SK-N-SH (cell line): Measurements from ENCODE around the gene USP22. TPM values are rescaled to one million over a fixed set of nuclear protein-coding genes. Genes with fewer than 3 reads are reported as not detected.

Experiments
- CTCF ChIA-PET: fragments of 300-600, 350-600 bp; formaldehyde crosslinking; extraction: SDS; loops from one replicate; lab custom pipeline; 2021; lab: Yijun Ruan, JAX
- POLR2A ChIA-PET: fragments of 350-600 bp; sonication (Branson Sonifier 250); formaldehyde crosslinking; extraction: SDS; loops from one replicate; lab custom pipeline; 2020; ENCODE audit warnings: antibody characterized with exemption, inconsistent platforms; lab: Yijun Ruan, JAX
- DNase-seq: peaks from one replicate; pipeline ENCODE4 v3.0.0; 2012
- H2AFZ ChIP-seq: fragments of 200-600 bp; sonication (generic); 2 replicates; pipeline ENCODE4 v1.8.1; 2016; ENCODE audit warnings: antibody characterized with exemption, mild to moderate bottlenecking, low read depth
- H3F3A ChIP-seq: fragments of 200-600 bp; sonication (generic); replicated peaks from 2 replicates; pipeline ENCODE3; 2016; ENCODE audit warnings: antibody characterized with exemption, mild to moderate bottlenecking; ENCODE audit not compliant: insufficient read depth
- H3K27ac ChIP-seq, 2 experiments: fragments of 200-500 bp in 1 of 2; fragments of 200-600 bp in 1 of 2; sonication (Bioruptor generic) in 1 of 2; sonication (generic), shearing (Covaris generic) in 1 of 2; 2 replicates each; pipeline versions ENCODE4 v1.5.1 to v1.6.1; 2014 to 2016; ENCODE audit warnings: low read depth in 2 of 2, inconsistent platforms in 1 of 2, low read length in 1 of 2, mild to moderate bottlenecking in 1 of 2, mixed read lengths in 1 of 2
- H3K27me3 ChIP-seq: fragments of 200-600 bp; sonication (generic), shearing (Covaris generic); 2 replicates; pipeline ENCODE4 v1.6.1; 2016; ENCODE audit warnings: mixed run types; ENCODE audit not compliant: insufficient read depth
- H3K36me3 ChIP-seq, 2 experiments: fragments of 200-500 bp in 1 of 2; fragments of 200-600 bp in 1 of 2; sonication (Bioruptor generic) in 1 of 2; sonication (generic) in 1 of 2; replicated peaks in 1 of 2; 2 replicates each; pipeline versions ENCODE3 to v1.5.1; 2014 to 2016; ENCODE audit warnings: low read length in 1 of 2, mild to moderate bottlenecking in 1 of 2; ENCODE audit not compliant: insufficient read depth in 2 of 2, control insufficient read depth in 1 of 2
- H3K4me1 ChIP-seq, 2 experiments: fragments of 200-500 bp in 1 of 2; fragments of 200-600 bp in 1 of 2; sonication (Bioruptor generic) in 1 of 2; sonication (generic), shearing (Covaris generic) in 1 of 2; 2 replicates each; pipeline versions ENCODE4 v1.5.1 to v1.6.1; 2014 to 2016; ENCODE audit warnings: low read depth in 1 of 2, low read length in 1 of 2, mixed run types in 1 of 2; ENCODE audit not compliant: insufficient read depth in 2 of 2, control insufficient read depth in 1 of 2
- H3K4me2 ChIP-seq: fragments of 200-600 bp; sonication (generic), shearing (Covaris generic); 2 replicates; pipeline ENCODE4 v1.6.1; 2017; ENCODE audit warnings: mixed run types
- H3K4me3 ChIP-seq, 2 experiments: fragments of 200-500 bp in 1 of 2; fragments of 200-600 bp in 1 of 2; sonication (Bioruptor generic) in 1 of 2; sonication (generic), shearing (Covaris generic) in 1 of 2; 2 replicates each; pipeline versions ENCODE4 v1.5.1 to v1.8.1; 2014 to 2016; ENCODE audit warnings: low read depth in 2 of 2, inconsistent platforms in 1 of 2, low read length in 1 of 2, mild to moderate bottlenecking in 1 of 2, mixed read lengths in 1 of 2, moderate library complexity in 1 of 2
- H3K79me2 ChIP-seq: fragments of 200-600 bp; sonication (generic); 2 replicates; pipeline ENCODE4 v1.8.1; 2017; ENCODE audit warnings: mild to moderate bottlenecking; ENCODE audit not compliant: insufficient read depth
- H3K9ac ChIP-seq: fragments of 200-600 bp; sonication (generic); 2 replicates; pipeline ENCODE4 v1.6.1; 2017; ENCODE audit warnings: mixed run types
- H3K9me2 ChIP-seq: fragments of 200-600 bp; sonication (generic); 2 replicates; pipeline ENCODE4 v1.6.1; 2017; ENCODE audit warnings: mixed run types
- H3K9me3 ChIP-seq: fragments of 200-600 bp; sonication (generic); 2 replicates; pipeline ENCODE4 v1.6.1; 2017; ENCODE audit warnings: mixed run types, mild to moderate bottlenecking, moderate library complexity
- H4K20me1 ChIP-seq: fragments of 200-600 bp; sonication (generic); 2 replicates; pipeline ENCODE4 v1.6.1; 2017; ENCODE audit warnings: mild to moderate bottlenecking, mixed run types; ENCODE audit not compliant: insufficient read depth
- FOSL2 ChIP-seq: IDR thresholded peaks from 2 replicates; pipeline ENCODE4 v1.4.0; 2012; ENCODE audit warnings: low read depth, mild to moderate bottlenecking, moderate library complexity, borderline replicate concordance
- GATA2 ChIP-seq: sonication (generic); formaldehyde crosslinking; IDR thresholded peaks from 2 replicates; pipeline ENCODE4 v1.5.0; 2020; ENCODE audit warnings: mild to moderate bottlenecking, missing genetic modification reagents
- MXI1 ChIP-seq: IDR thresholded peaks from 2 replicates; pipeline ENCODE4 v1.6.1; 2012; ENCODE audit warnings: mild to moderate bottlenecking, low read depth, low read length, improper control_type of control experiment
- NFIC ChIP-seq: IDR thresholded peaks from 2 replicates; pipeline ENCODE4 v1.4.0; 2012; ENCODE audit warnings: borderline replicate concordance
- RAD21 ChIP-seq: IDR thresholded peaks from 2 replicates; pipeline ENCODE4 v1.6.1; 2012; ENCODE audit warnings: mild to moderate bottlenecking, low read length
- SMC3 ChIP-seq: IDR thresholded peaks from 2 replicates; pipeline ENCODE4 v1.6.1; 2012; ENCODE audit warnings: low read depth, low read length, improper control_type of control experiment
- WGBS: methylation state at CpG from one replicate; pipeline ENCODE4 v1.1.6; 2017; ENCODE audit warnings: low lambda C conversion rate; 5-methylcytosine and 5-hydroxymethylcytosine counted together
- polyA plus RNA-seq, 3 experiments: library from polyadenylated mRNA; depleted of rRNA; stranded (reverse); fragments of >200 nt; gene quantifications; 2 replicates each; pipeline ENCODE4 v1.2.3, GENCODE V29; 2012
- TF ChIP-seq, protein P1 (sequence below): IDR thresholded peaks from 2 replicates; pipeline ENCODE4 v1.6.1; 2012; ENCODE audit warnings: mild to moderate bottlenecking, low read depth, low read length, moderate library complexity
- TF ChIP-seq, protein P2 (sequence below): fragments of 200-600 bp; sonication (generic); IDR thresholded peaks from 2 replicates; pipeline ENCODE4 v1.6.1; 2017; ENCODE audit warnings: antibody characterized with exemption, mild to moderate bottlenecking, moderate library complexity

Gene USP22
- polyA plus RNA-seq, 1 of the 3 experiments (the other 2 are of a cell fraction), result 142 TPM

DNA sequence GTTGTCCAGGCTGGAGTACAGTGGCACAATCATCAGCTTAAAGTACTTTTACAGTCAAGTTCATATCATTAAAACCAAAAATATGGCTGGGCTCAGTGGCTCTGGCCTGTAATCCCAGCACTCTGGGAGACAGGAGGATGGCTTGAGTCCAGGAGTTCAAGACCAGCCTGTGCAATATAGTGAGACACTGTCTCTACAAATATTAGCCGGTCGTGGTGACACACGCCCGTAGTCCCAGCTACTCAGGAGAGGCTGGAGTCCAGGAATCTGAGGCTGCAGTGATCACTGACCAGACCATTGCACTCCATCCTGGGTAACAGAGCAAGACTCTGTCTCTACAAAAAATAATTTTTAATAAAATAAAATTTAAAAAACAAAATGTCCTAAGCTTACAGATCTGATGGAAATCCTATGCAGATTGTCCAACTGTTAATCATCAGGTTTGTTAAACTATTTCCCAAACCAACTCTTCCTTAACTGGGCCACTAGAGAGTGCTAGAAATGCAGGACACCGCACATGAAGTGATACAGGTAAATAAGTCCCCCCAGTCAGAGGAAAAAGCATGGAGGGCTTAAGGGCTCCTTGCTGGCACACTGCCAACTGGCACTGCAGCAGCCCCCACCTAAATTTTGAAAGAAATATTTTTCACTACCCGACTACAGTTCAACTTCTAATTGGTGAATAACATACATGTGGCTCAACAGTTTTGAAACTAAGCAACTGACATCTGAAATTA, 2.8 kb downstream of the USP22 start:
- peak; percentile 48 for DNase-seq
- peak overlapping the region; percentile 82 to 99; a peak in 3 of 4 replicates for H3K4me3 ChIP-seq
- H3K79me2 ChIP-seq, result peaks cover 76% of the 10 kb centered on the region
- H3K9me2 ChIP-seq, result no peaks in the 10 kb centered on the region
- 46% methylated on average over 6 of the region's 6 CpGs for WGBS
- peak overlapping the region; percentile 100; the same call in 1 of the 2 replicates for H3K9ac ChIP-seq
- H4K20me1 ChIP-seq, result peaks cover 71% of the 10 kb centered on the region
- H3K9me3 ChIP-seq, result no peaks in the 10 kb centered on the region; the same call in 1 of the 2 replicates
- H2AFZ ChIP-seq, result no peak overlapping the region
- H3K27ac ChIP-seq, result peak overlapping the region in 1 of 2 experiments; percentile 98; a peak in 1 of 4 replicates
- H3F3A ChIP-seq, result peaks cover 18% of the 10 kb centered on the region
- TF ChIP-seq FOSL2, result no peak
- TF ChIP-seq, protein P1, sequence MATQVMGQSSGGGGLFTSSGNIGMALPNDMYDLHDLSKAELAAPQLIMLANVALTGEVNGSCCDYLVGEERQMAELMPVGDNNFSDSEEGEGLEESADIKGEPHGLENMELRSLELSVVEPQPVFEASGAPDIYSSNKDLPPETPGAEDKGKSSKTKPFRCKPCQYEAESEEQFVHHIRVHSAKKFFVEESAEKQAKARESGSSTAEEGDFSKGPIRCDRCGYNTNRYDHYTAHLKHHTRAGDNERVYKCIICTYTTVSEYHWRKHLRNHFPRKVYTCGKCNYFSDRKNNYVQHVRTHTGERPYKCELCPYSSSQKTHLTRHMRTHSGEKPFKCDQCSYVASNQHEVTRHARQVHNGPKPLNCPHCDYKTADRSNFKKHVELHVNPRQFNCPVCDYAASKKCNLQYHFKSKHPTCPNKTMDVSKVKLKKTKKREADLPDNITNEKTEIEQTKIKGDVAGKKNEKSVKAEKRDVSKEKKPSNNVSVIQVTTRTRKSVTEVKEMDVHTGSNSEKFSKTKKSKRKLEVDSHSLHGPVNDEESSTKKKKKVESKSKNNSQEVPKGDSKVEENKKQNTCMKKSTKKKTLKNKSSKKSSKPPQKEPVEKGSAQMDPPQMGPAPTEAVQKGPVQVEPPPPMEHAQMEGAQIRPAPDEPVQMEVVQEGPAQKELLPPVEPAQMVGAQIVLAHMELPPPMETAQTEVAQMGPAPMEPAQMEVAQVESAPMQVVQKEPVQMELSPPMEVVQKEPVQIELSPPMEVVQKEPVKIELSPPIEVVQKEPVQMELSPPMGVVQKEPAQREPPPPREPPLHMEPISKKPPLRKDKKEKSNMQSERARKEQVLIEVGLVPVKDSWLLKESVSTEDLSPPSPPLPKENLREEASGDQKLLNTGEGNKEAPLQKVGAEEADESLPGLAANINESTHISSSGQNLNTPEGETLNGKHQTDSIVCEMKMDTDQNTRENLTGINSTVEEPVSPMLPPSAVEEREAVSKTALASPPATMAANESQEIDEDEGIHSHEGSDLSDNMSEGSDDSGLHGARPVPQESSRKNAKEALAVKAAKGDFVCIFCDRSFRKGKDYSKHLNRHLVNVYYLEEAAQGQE, result no peak
- TF ChIP-seq MXI1, result peak; percentile 56
- TF ChIP-seq, protein P2, sequence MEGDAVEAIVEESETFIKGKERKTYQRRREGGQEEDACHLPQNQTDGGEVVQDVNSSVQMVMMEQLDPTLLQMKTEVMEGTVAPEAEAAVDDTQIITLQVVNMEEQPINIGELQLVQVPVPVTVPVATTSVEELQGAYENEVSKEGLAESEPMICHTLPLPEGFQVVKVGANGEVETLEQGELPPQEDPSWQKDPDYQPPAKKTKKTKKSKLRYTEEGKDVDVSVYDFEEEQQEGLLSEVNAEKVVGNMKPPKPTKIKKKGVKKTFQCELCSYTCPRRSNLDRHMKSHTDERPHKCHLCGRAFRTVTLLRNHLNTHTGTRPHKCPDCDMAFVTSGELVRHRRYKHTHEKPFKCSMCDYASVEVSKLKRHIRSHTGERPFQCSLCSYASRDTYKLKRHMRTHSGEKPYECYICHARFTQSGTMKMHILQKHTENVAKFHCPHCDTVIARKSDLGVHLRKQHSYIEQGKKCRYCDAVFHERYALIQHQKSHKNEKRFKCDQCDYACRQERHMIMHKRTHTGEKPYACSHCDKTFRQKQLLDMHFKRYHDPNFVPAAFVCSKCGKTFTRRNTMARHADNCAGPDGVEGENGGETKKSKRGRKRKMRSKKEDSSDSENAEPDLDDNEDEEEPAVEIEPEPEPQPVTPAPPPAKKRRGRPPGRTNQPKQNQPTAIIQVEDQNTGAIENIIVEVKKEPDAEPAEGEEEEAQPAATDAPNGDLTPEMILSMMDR, result peak; percentile 61
- no peak for TF ChIP-seq GATA2 (CRISPR knock-in tag)
- peak; percentile 73; the same call in 1 of the 2 replicates for TF ChIP-seq NFIC
- TF ChIP-seq RAD21, result peak; percentile 63
- 0 out of 2 replicates have a peak, but pooled peaks have one; percentile 20 for TF ChIP-seq SMC3
- H3K36me3 ChIP-seq, result peaks cover 17 to 24% of the 10 kb centered on the region in 2 experiments
- no peaks in the 10 kb centered on the region for H3K27me3 ChIP-seq
- POLR2A ChIA-PET, result no interaction called here
- H3K4me2 ChIP-seq, result peak overlapping the region; percentile 93
- peaks cover 28 to 31% of the 10 kb centered on the region in 2 experiments; a peak in 3 of 4 replicates for H3K4me1 ChIP-seq
- CTCF ChIA-PET, result interaction anchor here (0.8 to 2.3 kb wide), 14 partner anchors 8 to 1381 kb away, joined by 3 to 7 read pairs (median 4); no protein-coding TSS in a partner anchor
